IMR-90 (cell line): Measurements from ENCODE around the gene GHR.

ENCODE experiments used
- BHLHE40 ChIP-seq: fragments of 150-350 bp; IDR thresholded peaks from 2 replicates; pipeline ENCODE4 v1.6.1; 2016; ENCODE audit warnings: mild to moderate bottlenecking, low read depth, low read length
- CEBPB ChIP-seq: IDR thresholded peaks from 2 replicates; pipeline ENCODE4 v1.6.1; 2012; ENCODE audit warnings: low read depth, low read length, improper control_type of control experiment
- CHD1 ChIP-seq: IDR thresholded peaks from 2 replicates; pipeline ENCODE4 v1.6.1; 2012; ENCODE audit warnings: low read depth, low read length, improper control_type of control experiment
- CTCF ChIP-seq: conservative IDR thresholded peaks from 2 replicates; pipeline ENCODE4 v1.5.1; 2012; ENCODE audit warnings: mild to moderate bottlenecking, low read depth, low read length, improper control_type of control experiment
- ELK1 ChIP-seq: fragments of 150-350 bp; IDR thresholded peaks from 2 replicates; pipeline ENCODE4 v1.6.1; 2016; ENCODE audit warnings: low read depth, mild to moderate bottlenecking, low read length, moderate library complexity, borderline replicate concordance
- FOS ChIP-seq: fragments of 150-350 bp; IDR thresholded peaks from 2 replicates; pipeline ENCODE4 v1.6.1; 2016; ENCODE audit warnings: low read depth, low read length
- MAZ ChIP-seq: IDR thresholded peaks from 2 replicates; pipeline ENCODE4 v1.6.1; 2012; ENCODE audit warnings: low read depth, mild to moderate bottlenecking, low read length, improper control_type of control experiment, moderate library complexity, borderline replicate concordance
- MXI1 ChIP-seq: IDR thresholded peaks from 2 replicates; pipeline ENCODE4 v1.6.1; 2012; ENCODE audit warnings: low read depth, mild to moderate bottlenecking, low read length, moderate library complexity, borderline replicate concordance
- POLR2A ChIP-seq: IDR thresholded peaks from 2 replicates; pipeline ENCODE4 v1.6.1; 2012; ENCODE audit warnings: mild to moderate bottlenecking, low read depth, low read length
- RAD21 ChIP-seq: IDR thresholded peaks from 2 replicates; pipeline ENCODE4 v1.6.1; 2012; ENCODE audit warnings: low read length, improper control_type of control experiment
- RCOR1 ChIP-seq: IDR thresholded peaks from 2 replicates; pipeline ENCODE4 v1.6.1; 2012; ENCODE audit warnings: mild to moderate bottlenecking, low read length, improper control_type of control experiment; ENCODE audit not compliant: insufficient replicate concordance
- RFX5 ChIP-seq: IDR thresholded peaks from 2 replicates; pipeline ENCODE4 v1.8.0; 2012; ENCODE audit warnings: low read depth, mild to moderate bottlenecking, low read length, moderate library complexity
- SMC3 ChIP-seq: fragments of 150-350 bp; IDR thresholded peaks from 2 replicates; pipeline ENCODE4 v1.6.1; 2016; ENCODE audit warnings: low read depth, mild to moderate bottlenecking, antibody characterized with exemption, low read length, moderate library complexity
- USF2 ChIP-seq: fragments of 150-350 bp; IDR thresholded peaks from 2 replicates; pipeline ENCODE4 v1.6.1; 2017; ENCODE audit warnings: mild to moderate bottlenecking, antibody characterized with exemption, low read length, low read depth

GRCh38 chr5:42628821-42629220, 205.6 kb downstream of the GHR start:
- TF ChIP-seq CTCF (no peak), CEBPB (no peak), BHLHE40 (no peak), USF2 (no peak), RAD21 (no peak), RCOR1 (no peak), MXI1 (no peak), ELK1 (no peak), SMC3 (no peak), POLR2A (no peak), RFX5 (no peak), MAZ (no peak), CHD1 (no peak), FOS (no peak)
